ENCODE data around the gene ABLIM1.

DNA sequence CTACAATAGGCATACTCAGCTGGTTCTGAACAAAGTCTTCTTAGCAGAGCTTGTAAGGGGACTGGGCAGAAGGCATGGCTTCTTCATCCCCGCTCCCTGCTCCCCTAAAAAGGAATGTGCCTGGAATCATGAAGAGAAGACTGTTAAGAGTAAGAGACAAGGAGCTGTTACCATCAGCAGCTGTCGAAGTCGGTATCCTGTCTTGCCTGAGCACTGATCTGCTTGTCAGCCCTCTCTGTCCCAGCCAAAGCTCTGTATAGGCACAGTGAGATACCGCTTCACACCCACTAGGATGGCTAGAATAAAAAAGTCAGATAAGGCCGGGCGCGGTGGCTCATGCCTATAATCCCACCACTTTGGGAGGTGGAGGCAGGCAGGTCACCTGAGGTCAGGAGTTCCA, 2.4 kb downstream of the ABLIM1 start:
- no peak for TF ChIP-seq POLR2A (IDR thresholded peaks at IDR 0.05)
- TF ChIP-seq, protein P1, sequence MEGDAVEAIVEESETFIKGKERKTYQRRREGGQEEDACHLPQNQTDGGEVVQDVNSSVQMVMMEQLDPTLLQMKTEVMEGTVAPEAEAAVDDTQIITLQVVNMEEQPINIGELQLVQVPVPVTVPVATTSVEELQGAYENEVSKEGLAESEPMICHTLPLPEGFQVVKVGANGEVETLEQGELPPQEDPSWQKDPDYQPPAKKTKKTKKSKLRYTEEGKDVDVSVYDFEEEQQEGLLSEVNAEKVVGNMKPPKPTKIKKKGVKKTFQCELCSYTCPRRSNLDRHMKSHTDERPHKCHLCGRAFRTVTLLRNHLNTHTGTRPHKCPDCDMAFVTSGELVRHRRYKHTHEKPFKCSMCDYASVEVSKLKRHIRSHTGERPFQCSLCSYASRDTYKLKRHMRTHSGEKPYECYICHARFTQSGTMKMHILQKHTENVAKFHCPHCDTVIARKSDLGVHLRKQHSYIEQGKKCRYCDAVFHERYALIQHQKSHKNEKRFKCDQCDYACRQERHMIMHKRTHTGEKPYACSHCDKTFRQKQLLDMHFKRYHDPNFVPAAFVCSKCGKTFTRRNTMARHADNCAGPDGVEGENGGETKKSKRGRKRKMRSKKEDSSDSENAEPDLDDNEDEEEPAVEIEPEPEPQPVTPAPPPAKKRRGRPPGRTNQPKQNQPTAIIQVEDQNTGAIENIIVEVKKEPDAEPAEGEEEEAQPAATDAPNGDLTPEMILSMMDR (IDR thresholded peaks at IDR 0.05), result no peak
